Stomach (tissue), 9 donors: Measurements from ENCODE around the gene CARD19. TPM values are rescaled to one million over a fixed set of nuclear protein-coding genes. Genes with fewer than 3 reads are reported as not detected.

ENCODE experiments used
- DNase-seq, 2 donors: peaks; one replicate each; pipeline versions ENCODE4 v3.0.0 to v3.0.0-alpha.2; 2013 to 2019
- H3K27ac ChIP-seq, 5 donors: fragments of 200-600 bp in 4 of 5; sonication (generic) in 4 of 5; one replicate each; pipeline ENCODE4 v1.5.1; 2013 to 2019; ENCODE audit warnings: mild to moderate bottlenecking in 1 of 5, moderate library complexity in 1 of 5
- H3K27me3 ChIP-seq, 3 donors: fragments of 200-600 bp; sonication (generic); one replicate each; pipeline ENCODE4 v1.5.1; 2017 to 2019; ENCODE audit warnings: mixed run types in 1 of 3
- H3K36me3 ChIP-seq, 4 donors: fragments of 200-600 bp; sonication (generic); 1 replicate in 3 of 4; 2 replicates in 1 of 4; pipeline ENCODE4 v1.5.1; 2016 to 2019
- H3K4me1 ChIP-seq, 4 donors: fragments of 200-600 bp; sonication (generic); one replicate each; pipeline ENCODE4 v1.5.1; 2016 to 2019
- H3K4me3 ChIP-seq, 4 donors: fragments of 200-600 bp; sonication (generic) in 3 of 4; one replicate each; pipeline ENCODE4 v1.5.1; 2016 to 2019; ENCODE audit warnings: mild to moderate bottlenecking in 1 of 4
- H3K9me3 ChIP-seq, 4 donors: fragments of 200-600 bp; sonication (generic); one replicate each; pipeline ENCODE4 v1.5.1; 2016 to 2019
- EP300 ChIP-seq: sonication (generic); formaldehyde crosslinking; IDR thresholded peaks from one replicate; pipeline ENCODE4 v1.6.1; 2017; ENCODE audit warnings: antibody characterized with exemption
- POLR2A ChIP-seq, 4 donors: fragments of 450-650 bp; IDR thresholded peaks; one replicate each; pipeline ENCODE4 v1.6.1; 2016; ENCODE audit warnings: antibody characterized with exemption in 4 of 4, control low read depth in 2 of 4, mild to moderate bottlenecking in 1 of 4, moderate library complexity in 1 of 4
- POLR2AphosphoS5 ChIP-seq, 3 donors: sonication (generic); formaldehyde crosslinking; IDR thresholded peaks; one replicate each; pipeline ENCODE4 v1.6.1; 2016; ENCODE audit warnings: antibody characterized with exemption in 3 of 3
- WGBS, 5 donors: extraction: QIAGEN DNeasy Blood & Tissue Kit in 3 of 5; methylation state at CpG; one replicate each; pipeline versions ENCODE4 v1.1.5 to v1.1.7; 2013 to 2018; 5-methylcytosine and 5-hydroxymethylcytosine counted together
- intact Hi-C: fragments of 100-400 bp; cut with DNase I; formaldehyde crosslinking; loops from one replicate; pipeline ENCODE4 v1.15.1; 2023; ENCODE audit warnings: low total_unique reads
- polyA plus RNA-seq, 3 donors: library from polyadenylated mRNA; stranded (reverse); fragments of 200-250 nt; gene quantifications; one replicate each; pipeline ENCODE4 v1.2.3, GENCODE V29; 2013
- total RNA-seq, 5 donors: library from RNA; depleted of rRNA; stranded (reverse); fragments of >200 nt; gene quantifications; one replicate each; pipeline versions ENCODE4 v1.1.0 to v1.2.3, GENCODE V29; 2014 to 2016
- TF ChIP-seq, protein P1 (sequence below), 7 experiments: fragments of 450-650 bp in 4 of 7; fragments of 200-600 bp in 3 of 7; sonication (generic) in 3 of 7; IDR thresholded peaks; one replicate each; pipeline ENCODE4 v1.5.1; 2016 to 2019; ENCODE audit warnings: antibody characterized with exemption in 7 of 7, control low read depth in 2 of 7, mild to moderate bottlenecking in 1 of 7
- donor health status: healthy with polysubstance abuse.
- donor health status: Bipolar disorder and iron deficiency.
- donor health status: healthy.

The CARD19 gene
- total and polyA plus RNA-seq, 8 donors, result 14.3 to 95.1 (median 45.6) TPM

DNA sequence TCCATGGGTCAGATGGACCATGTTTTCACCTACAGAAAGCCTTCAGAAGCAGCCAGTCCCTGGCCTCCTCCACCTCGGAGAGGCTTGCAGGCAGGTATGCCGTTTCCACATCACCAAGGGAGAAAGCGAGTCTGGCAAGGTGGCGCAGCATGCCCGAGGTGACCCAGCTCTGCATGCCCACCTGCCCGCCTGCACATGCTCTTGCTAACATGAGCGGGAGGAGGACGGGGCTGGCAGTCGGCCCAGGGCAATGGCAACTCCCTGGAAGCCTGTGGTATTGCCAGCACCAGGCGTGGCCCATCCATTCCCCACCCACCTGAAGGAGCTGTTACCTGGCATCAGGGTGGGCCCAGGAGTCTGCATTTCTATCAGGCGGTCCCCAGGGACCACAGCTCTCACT is 41.3 kb downstream of the CARD19 start:
- Histone ChIP-seq H3K4me1 (peaks cover 22 to 41% (median 35%) of the 10 kb centered on the region in 4 donors), H3K9me3 (no peaks in the 10 kb centered on the region), H3K27me3 (no peaks in the 10 kb centered on the region), H3K4me3 (no peak overlapping the region), H3K36me3 (no peaks in the 10 kb centered on the region), H3K27ac (no peak overlapping the region)
- WGBS, 5 donors, result 60 to 80% (median 73%) methylated on average over 4 to 11 of the region's 11 CpGs
- intact Hi-C loops, result no loop called here
- TF ChIP-seq POLR2A (IDR thresholded peaks at IDR 0.05), result no peak
- TF ChIP-seq EP300, result no peak
- TF ChIP-seq, protein P1, sequence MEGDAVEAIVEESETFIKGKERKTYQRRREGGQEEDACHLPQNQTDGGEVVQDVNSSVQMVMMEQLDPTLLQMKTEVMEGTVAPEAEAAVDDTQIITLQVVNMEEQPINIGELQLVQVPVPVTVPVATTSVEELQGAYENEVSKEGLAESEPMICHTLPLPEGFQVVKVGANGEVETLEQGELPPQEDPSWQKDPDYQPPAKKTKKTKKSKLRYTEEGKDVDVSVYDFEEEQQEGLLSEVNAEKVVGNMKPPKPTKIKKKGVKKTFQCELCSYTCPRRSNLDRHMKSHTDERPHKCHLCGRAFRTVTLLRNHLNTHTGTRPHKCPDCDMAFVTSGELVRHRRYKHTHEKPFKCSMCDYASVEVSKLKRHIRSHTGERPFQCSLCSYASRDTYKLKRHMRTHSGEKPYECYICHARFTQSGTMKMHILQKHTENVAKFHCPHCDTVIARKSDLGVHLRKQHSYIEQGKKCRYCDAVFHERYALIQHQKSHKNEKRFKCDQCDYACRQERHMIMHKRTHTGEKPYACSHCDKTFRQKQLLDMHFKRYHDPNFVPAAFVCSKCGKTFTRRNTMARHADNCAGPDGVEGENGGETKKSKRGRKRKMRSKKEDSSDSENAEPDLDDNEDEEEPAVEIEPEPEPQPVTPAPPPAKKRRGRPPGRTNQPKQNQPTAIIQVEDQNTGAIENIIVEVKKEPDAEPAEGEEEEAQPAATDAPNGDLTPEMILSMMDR (IDR thresholded peaks at IDR 0.05), result no peak
- TF ChIP-seq POLR2AphosphoS5 (IDR thresholded peaks at IDR 0.05), result no peak
- no peak for DNase-seq

DNA sequence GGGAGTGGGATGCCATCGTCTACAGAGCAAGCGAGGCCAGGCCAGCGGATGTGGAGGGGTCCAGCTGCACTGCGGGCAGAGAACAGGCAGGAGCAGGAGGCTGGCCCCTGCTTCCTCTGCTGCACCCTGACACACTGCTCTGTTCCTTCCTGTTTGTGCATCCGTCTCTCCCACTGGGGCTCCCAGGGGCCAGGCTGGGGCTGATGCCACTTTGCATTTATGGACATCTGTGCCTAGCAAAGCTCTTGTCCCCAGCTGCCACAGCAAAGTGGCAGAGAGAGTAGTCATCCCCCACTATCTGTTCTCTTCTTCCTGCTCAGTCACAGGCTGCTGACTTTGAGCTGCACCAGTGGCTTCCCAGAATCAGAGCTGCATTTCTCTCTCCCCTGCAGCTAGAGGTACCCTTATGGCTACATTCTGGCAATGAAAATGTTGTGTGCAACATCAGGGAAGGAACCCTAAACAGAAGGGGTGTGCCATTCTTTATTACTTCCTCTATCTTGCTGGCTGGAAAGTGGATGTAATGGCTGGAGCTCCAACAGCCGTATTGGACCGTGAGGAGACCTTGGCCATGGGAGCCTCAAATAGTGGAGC is 42.3 kb downstream of the CARD19 start:
- intact Hi-C loops, result no loop called here
- no peaks in the 10 kb centered on the region for H3K9me3 ChIP-seq
- peaks cover 13 to 32% (median 26%) of the 10 kb centered on the region in 4 donors for H3K4me1 ChIP-seq
- WGBS, 5 donors, result 74 to 84% (median 79%) methylated on average over 7 of the region's 7 CpGs
- H3K36me3 ChIP-seq, result no peaks in the 10 kb centered on the region
- TF ChIP-seq POLR2AphosphoS5 (IDR thresholded peaks at IDR 0.05), result no peak
- TF ChIP-seq, protein P1 (IDR thresholded peaks at IDR 0.05), result no peak
- H3K27me3 ChIP-seq, result no peaks in the 10 kb centered on the region
- DNase-seq, result peak in 1 of 2 donors; percentile 37
- no peak overlapping the region for H3K4me3 ChIP-seq
- no peak overlapping the region for H3K27ac ChIP-seq

DNA sequence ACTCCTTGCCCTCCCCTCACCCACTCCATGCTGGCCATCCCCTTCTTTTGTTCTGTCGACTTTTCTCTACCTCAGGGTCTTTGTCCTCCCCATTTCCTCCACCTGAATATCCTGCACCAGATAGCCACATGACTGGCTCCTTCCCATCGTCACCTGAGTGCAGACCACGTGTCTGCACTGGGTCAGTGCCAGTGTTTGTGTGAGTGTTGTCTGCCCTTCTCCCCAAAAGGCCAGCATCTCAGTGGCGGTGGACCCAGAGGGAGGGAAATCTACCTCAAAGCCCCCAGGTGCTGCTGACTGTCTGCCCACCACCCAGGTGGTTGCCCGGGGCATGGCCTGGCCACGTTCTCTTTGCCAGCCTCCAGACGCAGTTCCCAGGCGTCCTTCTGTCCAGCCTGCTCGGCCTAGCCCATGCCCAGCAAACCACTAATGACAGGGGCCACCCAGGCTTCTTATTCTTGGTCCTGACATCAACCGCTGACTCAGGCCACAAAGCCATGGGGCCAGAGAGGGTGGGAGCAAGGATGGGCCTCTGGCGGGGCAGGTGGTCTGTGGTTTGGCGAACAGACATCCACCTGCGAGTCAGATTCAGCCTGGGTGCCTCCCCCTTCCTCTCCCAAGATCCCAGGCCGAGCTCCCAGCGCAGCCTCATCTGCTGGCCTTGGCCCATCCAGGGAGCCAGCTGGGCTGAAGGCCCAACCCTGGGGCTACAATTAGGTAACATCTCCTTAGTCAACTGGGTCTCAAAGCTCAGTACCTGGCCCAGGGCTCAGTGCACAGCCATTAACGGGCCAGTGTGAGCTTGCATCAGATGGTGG is 43.6 kb downstream of the CARD19 start:
- TF ChIP-seq EP300 (no peak), POLR2AphosphoS5 (IDR thresholded peaks at IDR 0.05) (no peak), POLR2A (IDR thresholded peaks at IDR 0.05) (no peak)
- TF ChIP-seq, protein P1 (IDR thresholded peaks at IDR 0.05), result no peak
- intact Hi-C loops, result no loop called here
- no peak for DNase-seq

DNA sequence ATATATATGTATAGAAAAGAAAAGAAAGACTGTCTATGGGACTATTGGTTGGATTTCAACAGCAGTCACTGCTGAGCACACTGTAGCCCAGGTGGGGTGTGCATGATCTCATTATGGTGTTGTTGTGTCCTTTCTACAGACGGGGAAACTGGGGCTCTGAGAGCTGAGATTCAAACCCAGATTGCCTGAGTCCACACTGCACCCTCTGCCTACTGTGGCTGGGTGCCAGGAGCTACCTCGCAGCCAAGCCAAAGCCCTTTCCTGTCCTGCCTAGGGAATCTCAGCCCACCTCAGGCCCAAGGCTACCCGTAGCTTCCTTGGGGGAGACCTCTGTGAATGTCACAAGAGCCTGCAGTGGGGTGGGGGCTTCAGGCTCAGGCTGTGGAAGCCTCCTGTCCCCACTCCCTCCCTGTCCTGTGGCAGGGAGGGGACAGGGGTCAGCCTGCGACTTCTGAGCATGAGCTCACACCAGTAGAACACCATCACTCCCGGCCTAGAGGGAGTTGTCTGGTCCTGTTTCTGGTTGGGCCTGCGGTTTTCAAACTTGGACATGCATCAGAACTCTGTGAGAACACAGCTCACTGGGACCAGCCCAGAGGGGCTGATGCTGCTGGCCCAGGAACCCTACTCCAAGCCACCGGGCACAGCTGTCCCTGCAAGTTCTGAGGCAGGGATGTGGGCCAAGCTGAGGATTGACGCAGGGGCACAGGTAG is 45.9 kb downstream of the CARD19 start:
- no peaks in the 10 kb centered on the region for H3K9me3 ChIP-seq
- peaks cover 6 to 11% (median 7%) of the 10 kb centered on the region in 4 donors for H3K4me1 ChIP-seq
- intact Hi-C loops, result no loop called here
- no peaks in the 10 kb centered on the region for H3K36me3 ChIP-seq
- H3K4me3 ChIP-seq, result no peak overlapping the region
- H3K27ac ChIP-seq, result peak overlapping the region in 1 of 5 donors; percentile 54
- WGBS, 5 donors, result 65 to 76% (median 70%) methylated on average over 4 to 8 of the region's 8 CpGs
- no peaks in the 10 kb centered on the region for H3K27me3 ChIP-seq
- no peak for DNase-seq
- TF ChIP-seq POLR2A (IDR thresholded peaks at IDR 0.05), result no peak
- TF ChIP-seq EP300, result no peak

More for the DNA sequence above, 43.6 kb downstream of the CARD19 start:
- Histone ChIP-seq H3K4me1 (peaks cover 16 to 31% (median 26%) of the 10 kb centered on the region in 4 donors), H3K27ac (no peak overlapping the region), H3K27me3 (no peaks in the 10 kb centered on the region), H3K4me3 (no peak overlapping the region), H3K9me3 (no peaks in the 10 kb centered on the region), H3K36me3 (no peaks in the 10 kb centered on the region)
- 84 to 90% (median 88%) methylated on average over 11 to 16 of the region's 16 CpGs for WGBS, 5 donors
